Stimulated activated naive CD8-positive, alpha-beta T cell treated with anti-CD3 and anti-CD28 coated beads, Interleukin-15, Interleukin-2, amounts not matched to agents 100 ng/mL and 50 ng/mL, for 24 hours (primary cell): Measurements from ENCODE around the gene KLHDC3.

Experiments
- H3K27ac Mint-ChIP-seq: one replicate; pipeline ENCODE4 v1.8.0; 2021; ENCODE audit warnings: mild to moderate bottlenecking, mixed read lengths
- H3K27me3 Mint-ChIP-seq: one replicate; pipeline ENCODE4 v1.8.0; 2021; ENCODE audit warnings: mixed read lengths
- H3K36me3 Mint-ChIP-seq: one replicate; pipeline ENCODE4 v1.8.0; 2021; ENCODE audit warnings: low read depth, mixed read lengths
- H3K4me1 Mint-ChIP-seq: one replicate; pipeline ENCODE4 v1.8.0; 2021; ENCODE audit warnings: low read depth, mixed read lengths
- H3K4me3 Mint-ChIP-seq: one replicate; pipeline ENCODE4 v1.8.0; 2021; ENCODE audit warnings: mild to moderate bottlenecking, mixed read lengths
- H3K9me3 Mint-ChIP-seq: one replicate; pipeline ENCODE4 v1.8.0; 2021; ENCODE audit warnings: mixed read lengths

KLHDC3 gene

GRCh38 chr6:43052842-43053544 lies 38.9 kb downstream of the KLHDC3 start:
- H3K36me3 Mint-ChIP-seq: peaks cover 38% of the 10 kb centered on the region

GRCh38 chr6:43053545-43054205 lies 39.6 kb downstream of the KLHDC3 start, which contains the start of gene CUL7:
TSS of gene CUL7 (minus strand) at chr6:43053851. CDS start at chr6:43052788, 1,063 bp downstream.
- Mint-ChIP-seq H3K27me3 (no peaks in the 10 kb centered on the region), H3K4me1 (peaks cover 50% of the 10 kb centered on the region), H3K27ac (peak within 1 kb of the TSS; percentile 96), H3K36me3 (peaks cover 45% of the 10 kb centered on the region), H3K4me3 (peak within 1 kb of the TSS; percentile 90), H3K9me3 (no peaks in the 10 kb centered on the region)

More at GRCh38 chr6:43052842-43053544, 38.9 kb downstream of the KLHDC3 start:
- Mint-ChIP-seq H3K4me1 (peaks cover 44% of the 10 kb centered on the region), H3K4me3 (peak overlapping the region; percentile 90), H3K27ac (peak overlapping the region; percentile 96), H3K27me3 (no peaks in the 10 kb centered on the region), H3K9me3 (no peaks in the 10 kb centered on the region)

GRCh38 chr6:43054206-43054943 lies 40.3 kb downstream of the KLHDC3 start:
- Mint-ChIP-seq H3K27ac (peak overlapping the region; percentile 91), H3K36me3 (peaks cover 43% of the 10 kb centered on the region), H3K27me3 (no peaks in the 10 kb centered on the region), H3K4me1 (peaks cover 52% of the 10 kb centered on the region), H3K9me3 (no peaks in the 10 kb centered on the region), H3K4me3 (peak overlapping the region; percentile 90)

- Mint-ChIP-seq H3K4me1 (peaks cover 61% of the 10 kb centered on the region), H3K36me3 (peaks cover 33% of the 10 kb centered on the region), H3K27ac (peak overlapping the region; percentile 14), H3K27me3 (no peaks in the 10 kb centered on the region), H3K9me3 (no peaks in the 10 kb centered on the region), H3K4me3 (no peak overlapping the region)
Measured at GRCh38 chr6:43055966-43056365, 41.9 kb downstream of the KLHDC3 start.

- Mint-ChIP-seq H3K4me3 (peak overlapping the region; percentile 95), H3K27me3 (no peaks in the 10 kb centered on the region), H3K9me3 (no peaks in the 10 kb centered on the region), H3K36me3 (peaks cover 33% of the 10 kb centered on the region), H3K4me1 (peaks cover 45% of the 10 kb centered on the region), H3K27ac (peak overlapping the region; percentile 86)
Measured at GRCh38 chr6:43058531-43058930, 44.5 kb downstream of the KLHDC3 start.

- peak within 1 kb of the TSS; percentile 97 for H3K27ac Mint-ChIP-seq
- H3K27me3 Mint-ChIP-seq: no peaks in the 10 kb centered on the region
- peaks cover 39% of the 10 kb centered on the region for H3K4me1 Mint-ChIP-seq
- peaks cover 27% of the 10 kb centered on the region for H3K36me3 Mint-ChIP-seq
- H3K9me3 Mint-ChIP-seq: no peaks in the 10 kb centered on the region
- peak within 1 kb of the TSS; percentile 95 for H3K4me3 Mint-ChIP-seq
Measured at GRCh38 chr6:43059168-43060033, 45.4 kb downstream of the KLHDC3 start, which contains the start of the genes KLC4 and MRPL2. TSS of gene KLC4 (plus strand) at chr6:43059631. CDS start at chr6:43061336, 1,705 bp downstream. TSS of gene MRPL2 (minus strand) at chr6:43059434. CDS start at chr6:43059381, 53 bp downstream.

GRCh38 chr6:43060034-43060754 lies 46.1 kb downstream of the KLHDC3 start:
- peak overlapping the region; percentile 95 for H3K4me3 Mint-ChIP-seq
- no peaks in the 10 kb centered on the region for H3K27me3 Mint-ChIP-seq
- H3K36me3 Mint-ChIP-seq: peaks cover 31% of the 10 kb centered on the region
- peak overlapping the region; percentile 97 for H3K27ac Mint-ChIP-seq
- no peaks in the 10 kb centered on the region for H3K9me3 Mint-ChIP-seq
- peaks cover 39% of the 10 kb centered on the region for H3K4me1 Mint-ChIP-seq

- Mint-ChIP-seq H3K4me3 (peak overlapping the region; percentile 95), H3K27me3 (no peaks in the 10 kb centered on the region), H3K36me3 (peaks cover 24% of the 10 kb centered on the region), H3K9me3 (no peaks in the 10 kb centered on the region), H3K27ac (peak overlapping the region; percentile 5), H3K4me1 (peaks cover 35% of the 10 kb centered on the region)
Measured at GRCh38 chr6:43060755-43061633, 46.9 kb downstream of the KLHDC3 start.

- no peaks in the 10 kb centered on the region for H3K27me3 Mint-ChIP-seq
- H3K9me3 Mint-ChIP-seq: no peaks in the 10 kb centered on the region
- H3K4me3 Mint-ChIP-seq: no peak overlapping the region
- peaks cover 31% of the 10 kb centered on the region for H3K4me1 Mint-ChIP-seq
- H3K36me3 Mint-ChIP-seq: peaks cover 20% of the 10 kb centered on the region
- H3K27ac Mint-ChIP-seq: no peak overlapping the region
Measured at GRCh38 chr6:43061861-43062260, 47.8 kb downstream of the KLHDC3 start.

- H3K4me3 Mint-ChIP-seq: no peak overlapping the region
Measured at GRCh38 chr6:43062818-43063217, 48.8 kb downstream of the KLHDC3 start.

GRCh38 chr6:43070028-43070632 lies 56.1 kb downstream of the KLHDC3 start:
- Mint-ChIP-seq H3K36me3 (no peaks in the 10 kb centered on the region), H3K9me3 (no peaks in the 10 kb centered on the region), H3K4me3 (no peak overlapping the region), H3K27ac (no peak overlapping the region), H3K27me3 (no peaks in the 10 kb centered on the region), H3K4me1 (no peaks in the 10 kb centered on the region)

More at GRCh38 chr6:43062818-43063217, 48.8 kb downstream of the KLHDC3 start:
- Mint-ChIP-seq H3K27ac (no peak overlapping the region), H3K27me3 (no peaks in the 10 kb centered on the region), H3K9me3 (no peaks in the 10 kb centered on the region), H3K4me1 (peaks cover 27% of the 10 kb centered on the region), H3K36me3 (peaks cover 16% of the 10 kb centered on the region)
